SW480 (cell line): Measurements from ENCODE around the gene SLC39A11.
A peak's percentile ranks its signal among the peaks of the same experiment; 100 is the strongest.

Source experiments
- DNase-seq: peaks from one replicate; pipeline ENCODE4 v3.0.0-alpha.2; 2016; ENCODE audit warnings: low spot score

Gene SLC39A11

DNA sequence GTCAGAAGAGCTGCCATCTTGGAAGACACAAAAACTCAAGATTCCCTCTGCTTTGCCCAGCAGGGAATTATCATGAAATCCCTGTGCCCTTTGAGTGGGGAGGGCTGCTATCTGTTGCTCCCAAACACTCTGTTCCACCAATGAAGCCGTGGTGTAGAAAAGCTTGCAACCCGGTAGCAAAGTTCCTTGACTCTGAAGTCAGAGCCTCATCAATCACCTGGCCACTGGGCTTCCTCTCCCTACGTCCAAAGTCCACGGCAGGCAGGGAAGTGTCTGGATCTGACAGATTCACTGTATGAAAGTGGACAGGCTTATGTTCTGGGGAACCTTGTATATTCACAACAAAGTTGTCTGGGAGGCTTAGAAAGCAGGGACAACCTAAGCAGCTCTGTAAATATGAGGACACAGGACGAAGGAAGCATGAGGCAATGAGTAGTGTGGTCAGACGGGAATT lies 343.3 kb downstream of the SLC39A11 start:
- DNase-seq: no peak

DNA sequence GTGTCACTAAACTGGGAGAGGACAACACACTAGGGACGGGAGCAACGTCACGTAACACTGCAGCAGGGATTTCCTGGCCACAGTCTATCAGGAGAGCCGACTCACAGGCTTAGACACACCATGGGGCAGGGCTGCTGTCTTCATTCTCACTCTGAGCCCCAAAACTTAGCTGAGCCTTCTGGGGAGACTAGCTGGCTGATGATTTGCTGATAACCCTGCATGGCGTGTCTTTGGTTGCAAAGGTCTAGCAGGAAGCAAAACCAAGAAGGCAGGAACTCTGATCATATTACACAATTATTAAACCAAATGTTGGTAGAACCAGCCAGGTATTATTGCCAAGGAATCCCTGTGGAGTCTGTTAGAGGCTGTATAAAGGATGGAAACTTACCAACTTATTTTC lies 345.0 kb downstream of the SLC39A11 start:
- DNase-seq: no peak

DNA sequence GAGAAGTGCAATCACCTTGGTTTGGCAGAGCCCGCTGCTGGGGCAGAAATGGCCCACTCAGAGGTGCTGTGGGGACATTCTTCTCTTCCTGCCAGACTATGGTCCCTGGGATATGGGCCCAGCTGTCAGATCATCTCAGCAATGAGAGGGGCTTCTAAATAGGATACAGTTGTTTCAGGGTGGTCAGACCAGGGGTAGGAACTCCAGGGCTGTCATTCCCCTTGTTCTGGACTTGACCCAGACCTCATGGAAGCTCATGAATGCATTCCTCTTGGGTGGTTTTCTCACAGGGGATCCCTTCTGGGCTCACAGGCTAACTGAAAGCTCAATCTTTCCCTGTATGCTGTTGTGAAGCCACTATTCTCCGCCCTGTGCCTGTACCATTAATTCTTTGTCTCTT lies 347.2 kb downstream of the SLC39A11 start:
- no peak for DNase-seq

DNA sequence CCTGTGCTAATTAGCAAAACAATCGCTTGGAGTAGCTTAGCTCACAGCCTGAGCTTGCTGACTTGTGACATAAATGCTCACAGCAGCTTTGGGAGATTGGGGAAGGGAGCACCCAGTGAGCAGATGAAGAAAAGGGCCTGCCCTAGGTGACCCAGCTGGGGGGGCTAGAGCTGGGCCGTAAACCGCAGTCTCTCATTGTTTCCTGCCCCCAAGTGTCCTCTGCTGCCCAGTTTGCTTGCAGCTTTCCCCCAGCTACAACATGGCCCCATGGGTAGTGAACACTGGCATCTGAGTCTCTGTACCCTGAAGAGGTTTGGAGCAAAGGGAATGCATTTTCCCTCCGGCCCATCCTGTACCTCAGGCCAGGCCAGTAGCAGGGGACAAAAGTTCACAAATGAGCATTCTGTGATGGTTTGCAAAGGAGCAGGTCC lies 349.4 kb downstream of the SLC39A11 start:
- DNase-seq: no peak

DNA sequence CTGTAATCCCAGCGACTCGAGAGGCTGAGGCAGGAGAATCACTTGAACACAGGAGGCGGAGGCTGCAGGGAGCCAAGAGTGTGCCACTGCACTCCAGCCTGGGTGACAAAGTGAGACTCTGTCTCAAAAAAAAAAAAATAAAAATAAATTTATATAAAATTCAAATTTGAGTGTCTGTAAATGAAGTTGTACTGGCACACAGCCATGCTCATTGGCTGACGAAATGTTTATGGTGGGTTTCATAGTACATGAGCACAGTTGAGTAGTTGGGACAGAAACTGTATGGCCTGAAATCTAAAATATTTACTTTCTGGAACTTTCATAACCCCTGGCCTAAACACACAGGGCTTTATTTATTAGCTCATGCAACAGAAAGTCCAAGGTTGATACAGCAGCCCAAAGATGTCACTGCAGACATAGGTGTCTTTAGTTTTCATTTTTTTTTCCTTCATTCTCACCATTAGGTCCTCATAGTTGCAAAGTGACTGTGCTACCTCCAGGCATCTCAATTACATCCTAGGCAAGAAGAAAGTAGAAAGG lies 355.3 kb downstream of the SLC39A11 start:
- no peak for DNase-seq

DNA sequence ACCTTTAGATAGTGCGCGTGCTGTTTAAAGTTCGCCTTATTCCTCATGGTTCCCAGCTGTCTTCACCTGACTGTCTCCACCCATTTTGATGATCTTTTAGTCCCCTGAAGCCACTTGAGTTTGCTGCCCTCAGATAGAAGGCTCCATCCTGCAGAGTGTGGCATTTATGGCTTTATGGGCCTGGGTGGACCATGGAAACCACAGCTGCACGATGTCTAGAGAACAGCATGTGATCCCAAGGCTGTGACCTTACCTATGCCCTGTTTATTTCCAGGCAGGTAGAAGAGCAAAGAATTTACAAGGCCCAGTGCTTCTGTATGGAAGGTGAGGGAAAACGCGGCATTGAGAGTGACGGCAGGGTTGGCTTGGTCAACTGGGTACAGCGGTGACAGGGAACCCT lies 356.9 kb downstream of the SLC39A11 start:
- no peak for DNase-seq

DNA sequence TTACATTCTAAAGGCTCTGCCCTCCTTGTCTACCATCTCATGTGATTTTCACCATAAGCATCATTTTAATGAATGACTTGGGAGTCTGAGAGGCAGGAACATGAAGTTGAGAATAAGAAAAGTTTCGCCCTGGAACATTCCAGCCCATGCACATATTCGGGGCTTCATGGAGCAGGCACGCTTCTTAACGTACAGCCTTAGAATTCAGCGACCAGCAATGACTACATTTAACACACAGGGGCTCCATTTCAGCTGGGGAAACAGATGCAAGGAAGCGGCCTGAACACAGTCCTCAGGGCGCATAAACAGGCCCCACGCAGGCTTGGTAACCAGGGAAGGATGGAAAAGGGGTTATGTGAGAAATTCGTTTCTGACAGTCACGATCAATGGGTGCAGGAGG lies 357.4 kb downstream of the SLC39A11 start:
- no peak for DNase-seq

DNA sequence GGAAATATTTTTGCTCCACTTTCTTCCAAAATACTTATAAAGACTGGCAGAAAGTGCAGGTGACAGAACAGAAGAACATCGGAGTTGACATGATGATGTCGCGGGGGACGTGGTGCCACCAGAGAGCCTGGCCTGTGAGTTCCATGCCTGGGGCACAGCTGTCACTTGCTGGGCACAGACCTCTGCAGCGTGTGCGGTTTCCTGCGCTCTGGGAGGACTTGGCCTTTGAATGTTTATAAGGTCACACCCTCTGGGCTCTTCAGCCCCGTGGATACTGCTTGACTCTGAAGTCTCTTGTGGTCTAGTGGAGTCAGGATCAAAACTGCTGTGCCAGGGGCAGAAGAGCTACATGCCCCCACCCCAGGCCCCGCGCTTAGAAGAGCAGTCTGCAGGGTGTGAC lies 357.9 kb downstream of the SLC39A11 start:
- no peak for DNase-seq

DNA sequence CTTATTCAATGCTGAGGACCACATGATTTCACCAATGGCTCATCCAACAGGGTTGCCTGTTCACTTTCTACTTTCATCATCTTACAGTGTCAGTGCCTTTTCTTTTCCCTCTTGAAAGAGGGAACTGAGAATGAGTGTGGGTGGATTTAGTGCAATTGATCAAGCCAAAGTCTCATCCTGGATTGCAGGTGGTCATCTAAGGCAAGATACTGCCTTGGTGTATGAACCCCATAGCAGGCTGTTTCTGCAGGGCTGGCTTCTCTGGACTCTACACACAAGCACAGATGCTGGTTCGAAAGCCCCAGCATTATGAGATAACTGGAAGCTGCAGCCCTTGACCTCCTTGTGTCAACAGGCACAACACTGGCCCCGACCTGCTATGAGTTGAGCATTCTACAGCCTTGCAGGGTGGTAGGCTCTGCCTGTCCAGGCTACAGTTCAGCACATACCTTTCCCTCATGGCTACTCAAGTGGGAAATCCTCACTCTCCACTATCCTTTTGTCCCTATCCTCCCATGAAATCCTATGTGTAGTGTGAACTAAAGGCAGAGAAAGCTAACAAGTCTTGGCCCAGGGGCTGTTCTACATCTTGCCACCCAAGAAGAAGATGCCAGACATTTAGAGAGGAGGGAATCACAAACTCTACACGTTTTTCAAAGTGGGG lies 358.7 kb downstream of the SLC39A11 start:
- DNase-seq: no peak

DNA sequence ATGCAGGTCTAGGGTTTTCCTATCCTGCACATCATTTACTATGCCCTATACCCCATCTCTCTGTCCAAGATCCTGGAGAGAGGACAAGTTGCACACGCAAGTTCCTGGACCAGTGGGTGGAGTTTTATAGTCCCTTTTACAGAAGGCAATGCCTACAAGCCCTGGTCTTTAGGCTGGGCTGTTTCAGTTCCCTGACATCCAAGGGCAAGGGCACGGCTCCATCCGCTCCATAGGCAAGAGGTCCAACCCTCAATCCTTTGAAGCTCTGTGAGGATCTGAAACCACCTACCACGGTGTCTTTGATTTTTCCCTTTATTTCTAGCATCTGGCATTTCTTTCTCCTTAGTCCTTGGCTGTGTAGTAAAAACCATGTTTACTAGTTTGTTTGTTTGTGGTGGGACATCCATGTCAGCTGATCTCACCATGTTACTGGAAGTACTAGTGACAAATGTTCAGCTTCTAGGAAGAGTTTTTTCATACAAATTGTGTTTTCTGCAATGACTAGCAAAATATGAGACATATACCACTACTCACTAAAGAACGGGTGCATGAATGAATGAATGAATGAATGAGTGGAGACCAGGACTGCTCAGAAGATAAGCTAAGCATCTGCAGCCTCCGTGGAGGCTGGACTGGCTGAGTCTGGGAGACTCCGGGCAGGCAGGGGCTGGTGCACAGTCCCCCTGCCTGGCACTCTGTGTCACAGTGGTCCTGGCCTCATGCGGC lies 359.4 kb downstream of the SLC39A11 start:
- DNase-seq: no peak

DNA sequence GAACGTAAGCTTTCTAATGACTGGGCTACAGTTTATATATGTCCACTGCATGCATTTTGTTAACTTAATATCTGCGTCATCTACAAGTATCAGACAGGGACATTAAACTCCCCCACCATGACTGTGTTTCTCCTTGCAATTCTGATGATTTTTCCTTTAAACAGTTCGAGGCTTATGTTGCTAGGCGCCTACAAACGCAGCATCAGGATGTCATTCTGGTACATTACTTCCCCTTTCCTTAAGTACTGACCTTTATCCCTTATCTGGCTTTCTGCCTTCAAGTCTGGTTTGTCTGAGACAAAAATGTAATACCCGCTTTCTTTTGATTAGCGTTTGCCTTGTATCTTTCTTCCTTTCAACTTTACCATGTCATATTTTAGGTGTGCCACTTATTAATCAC lies 362.4 kb downstream of the SLC39A11 start:
- no peak for DNase-seq

DNA sequence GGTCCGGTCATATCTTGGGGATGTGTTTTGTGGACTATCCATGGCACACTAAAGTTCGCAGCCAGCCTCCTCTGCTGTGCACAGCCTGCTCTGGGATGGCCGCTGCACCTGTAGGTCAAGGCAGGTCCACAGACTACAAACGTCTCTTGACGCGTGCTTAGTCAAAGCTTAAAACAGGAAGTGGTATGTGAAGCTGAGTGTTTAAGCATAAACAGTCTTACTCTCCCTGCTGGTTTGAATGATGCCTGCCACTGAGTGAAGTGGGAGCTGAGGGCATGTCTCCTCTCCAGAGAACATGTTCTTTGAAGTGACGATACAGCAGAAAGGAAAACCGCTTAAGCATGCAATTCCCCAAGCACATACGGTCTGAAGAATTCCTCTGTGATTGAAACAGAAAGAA lies 365.6 kb downstream of the SLC39A11 start:
- no peak for DNase-seq

DNA sequence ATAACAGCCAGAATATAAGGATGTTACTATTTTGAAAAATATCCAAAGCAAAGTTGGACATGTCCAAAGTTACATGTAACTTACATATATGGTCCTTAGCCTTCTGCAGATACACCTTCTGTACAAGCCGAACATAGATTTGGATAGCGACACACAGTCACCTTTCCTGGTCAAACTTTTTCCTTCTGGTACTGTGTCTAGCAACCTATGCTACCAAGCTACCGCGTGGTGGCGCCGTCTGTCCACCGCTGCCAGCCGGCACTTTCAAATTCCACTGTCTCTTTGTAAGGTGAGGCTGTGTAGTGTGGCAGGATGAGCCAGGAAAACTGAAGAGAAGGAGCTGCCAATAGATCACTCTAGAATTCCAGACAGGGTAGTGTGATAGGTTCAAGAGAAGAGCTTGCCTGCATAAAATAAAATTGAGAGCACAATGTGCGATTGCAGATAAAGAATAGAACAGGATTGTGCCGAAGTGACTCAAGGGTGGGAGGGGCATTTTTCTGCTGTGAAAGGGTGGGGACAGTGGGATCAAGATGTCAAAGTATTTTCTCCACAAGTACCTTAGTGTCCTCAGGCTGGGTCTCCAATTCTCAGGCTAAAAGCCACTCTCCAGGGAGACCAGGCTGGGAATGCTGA lies 366.9 kb downstream of the SLC39A11 start:
- DNase-seq: peak; percentile 83

DNA sequence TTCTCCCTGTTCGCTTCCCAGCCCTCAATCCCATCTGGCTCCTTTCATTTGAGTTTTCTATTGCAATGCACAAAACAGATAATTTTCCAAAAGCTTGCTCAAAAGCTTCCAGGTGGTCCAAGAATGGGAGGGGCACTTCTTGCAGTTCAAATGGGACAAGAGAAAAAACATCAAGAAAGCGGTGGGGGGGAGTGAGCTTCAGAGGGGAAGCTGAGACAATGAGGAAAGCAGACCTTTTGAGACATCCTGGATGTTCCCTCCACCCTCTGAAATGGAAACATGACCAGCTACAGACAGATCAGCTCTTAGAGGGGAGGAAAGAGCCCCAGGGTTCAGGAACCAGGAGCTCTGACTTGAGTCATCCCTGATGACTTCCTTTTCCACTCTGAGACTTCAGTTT lies 368.2 kb downstream of the SLC39A11 start:
- no peak for DNase-seq

DNA sequence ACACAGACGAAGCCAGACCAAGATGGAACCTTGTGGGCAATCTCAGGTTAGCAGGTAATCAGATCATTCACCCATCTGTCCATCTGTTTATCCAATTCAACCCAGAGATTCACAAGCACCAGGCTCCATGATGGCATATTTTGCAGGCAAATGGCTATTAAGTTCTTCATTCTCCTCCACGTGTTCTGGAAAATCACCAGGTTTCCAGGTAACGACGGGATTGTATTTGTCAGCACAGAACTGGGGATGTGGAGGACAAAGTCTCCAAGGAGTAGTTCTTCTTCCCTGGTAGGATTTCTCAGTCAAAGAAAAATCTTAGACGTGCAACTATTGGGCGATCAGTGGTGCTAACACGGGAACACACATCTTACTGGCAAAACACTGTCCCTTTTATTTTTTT lies 368.8 kb downstream of the SLC39A11 start:
- no peak for DNase-seq

DNA sequence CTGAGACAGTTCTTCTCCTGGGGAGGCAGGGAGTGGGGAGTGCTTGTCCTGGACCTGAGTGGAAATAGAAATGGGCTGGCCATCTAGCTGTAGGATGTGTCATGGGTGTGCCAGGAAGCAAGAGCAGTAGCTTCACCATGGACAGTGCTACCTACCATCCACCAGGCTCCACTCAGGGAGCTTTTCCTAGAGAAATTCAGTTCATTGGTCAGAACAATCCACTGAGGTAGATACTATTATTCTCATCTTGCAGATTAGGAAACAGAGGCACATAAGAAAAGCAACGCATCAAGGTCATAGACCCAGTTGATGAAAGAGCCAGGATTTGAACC lies 372.0 kb downstream of the SLC39A11 start:
- no peak for DNase-seq

DNA sequence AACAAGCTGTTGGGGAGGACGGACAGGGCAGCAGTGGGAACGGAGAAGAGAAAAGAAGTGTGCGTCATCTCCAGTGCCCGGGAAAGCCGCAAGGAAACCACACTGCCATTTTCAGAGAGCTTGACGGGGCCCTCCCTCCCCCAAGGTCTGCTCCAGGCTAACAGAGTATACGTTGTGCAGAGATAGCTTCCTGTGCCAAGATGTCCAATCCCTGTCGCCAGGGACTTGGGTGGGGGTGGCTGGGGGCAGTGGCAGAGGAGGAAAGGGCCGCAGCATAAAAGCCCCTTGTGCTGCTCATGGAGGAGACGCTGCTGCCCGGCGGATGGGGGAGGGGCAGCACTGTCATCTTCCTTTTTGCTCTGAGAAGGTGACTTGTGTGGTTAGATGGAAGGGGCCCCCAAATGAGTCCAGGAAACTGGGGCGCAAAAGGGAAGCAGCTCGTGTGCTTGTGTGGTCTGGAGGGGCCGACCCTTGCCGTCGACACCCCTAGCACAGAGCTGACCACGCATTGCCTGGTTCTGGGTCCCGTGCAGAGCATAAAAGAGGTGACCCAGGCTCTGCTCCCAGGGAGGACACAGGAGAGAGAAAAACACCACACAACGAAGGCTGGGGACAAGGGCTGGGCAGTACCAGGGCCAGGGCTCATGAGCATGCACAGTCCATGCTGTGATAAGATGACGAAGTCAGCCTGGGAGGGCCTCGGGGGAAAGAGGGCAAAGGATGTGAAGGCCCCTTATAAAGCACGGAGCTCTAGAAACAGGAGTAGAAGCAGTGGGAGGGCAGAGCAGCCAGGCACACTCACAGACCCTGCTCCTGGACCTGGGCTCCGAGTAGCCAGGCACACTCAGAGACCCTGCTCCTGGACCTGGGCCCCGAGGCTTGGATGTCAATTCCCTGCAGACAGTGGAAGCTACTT lies 372.7 kb downstream of the SLC39A11 start:
- DNase-seq: no peak

DNA sequence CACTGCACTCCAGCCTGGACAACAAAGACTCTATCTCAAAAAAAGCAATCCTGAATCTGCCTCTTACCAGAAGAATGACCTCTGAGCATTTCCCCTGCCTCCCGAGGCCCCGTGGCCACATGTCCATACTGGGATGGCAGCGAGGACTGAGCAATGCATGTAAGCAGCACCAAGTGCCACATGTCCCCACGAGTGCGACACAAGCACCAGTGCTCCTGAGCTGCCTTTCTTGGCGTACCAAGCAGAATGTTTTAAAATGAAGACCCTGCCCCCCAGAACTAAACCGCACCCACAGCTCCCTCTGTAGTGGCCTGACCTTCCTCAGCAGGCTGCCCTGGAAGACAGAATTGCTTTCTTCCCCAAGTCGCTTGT lies 373.3 kb downstream of the SLC39A11 start:
- DNase-seq: no peak

DNA sequence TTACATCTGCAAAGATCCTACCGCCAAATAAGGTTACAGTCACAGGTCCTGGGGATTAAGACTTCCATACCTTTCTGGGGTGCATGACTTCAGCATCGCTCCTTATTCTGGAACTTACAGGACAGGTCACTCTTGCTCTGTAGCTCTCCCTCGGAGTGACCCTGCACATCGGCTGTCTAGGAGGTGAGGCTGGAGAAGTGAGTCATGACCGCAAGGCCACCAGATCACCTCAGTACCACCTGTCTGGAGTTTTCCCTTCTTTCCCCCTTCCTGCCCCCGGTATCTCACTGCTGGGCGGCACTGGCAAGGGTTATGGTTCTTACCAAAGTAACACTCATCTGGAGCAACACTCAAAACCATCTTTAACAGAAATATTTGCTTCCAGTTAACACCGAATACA lies 374.8 kb downstream of the SLC39A11 start:
- DNase-seq: no peak

DNA sequence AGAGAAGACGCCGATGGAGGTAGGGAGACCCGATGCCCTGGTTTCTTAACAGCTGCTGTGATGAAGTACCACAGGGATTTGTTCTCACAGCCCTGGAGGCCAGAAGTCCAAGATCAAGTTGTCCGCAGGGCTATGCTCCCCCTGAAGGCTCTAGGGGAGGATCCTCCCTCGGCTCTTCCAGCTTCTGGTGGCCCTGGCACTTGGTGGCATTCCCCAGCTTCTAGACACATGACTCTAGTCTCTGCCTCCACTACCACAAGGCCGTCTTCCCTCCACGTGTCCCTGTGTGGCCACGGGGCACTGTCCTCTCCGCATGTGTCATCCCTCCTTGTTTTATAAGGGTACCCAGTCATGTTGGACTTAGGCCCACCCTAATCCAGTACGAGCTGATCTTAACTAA lies 375.2 kb downstream of the SLC39A11 start:
- DNase-seq: no peak

DNA sequence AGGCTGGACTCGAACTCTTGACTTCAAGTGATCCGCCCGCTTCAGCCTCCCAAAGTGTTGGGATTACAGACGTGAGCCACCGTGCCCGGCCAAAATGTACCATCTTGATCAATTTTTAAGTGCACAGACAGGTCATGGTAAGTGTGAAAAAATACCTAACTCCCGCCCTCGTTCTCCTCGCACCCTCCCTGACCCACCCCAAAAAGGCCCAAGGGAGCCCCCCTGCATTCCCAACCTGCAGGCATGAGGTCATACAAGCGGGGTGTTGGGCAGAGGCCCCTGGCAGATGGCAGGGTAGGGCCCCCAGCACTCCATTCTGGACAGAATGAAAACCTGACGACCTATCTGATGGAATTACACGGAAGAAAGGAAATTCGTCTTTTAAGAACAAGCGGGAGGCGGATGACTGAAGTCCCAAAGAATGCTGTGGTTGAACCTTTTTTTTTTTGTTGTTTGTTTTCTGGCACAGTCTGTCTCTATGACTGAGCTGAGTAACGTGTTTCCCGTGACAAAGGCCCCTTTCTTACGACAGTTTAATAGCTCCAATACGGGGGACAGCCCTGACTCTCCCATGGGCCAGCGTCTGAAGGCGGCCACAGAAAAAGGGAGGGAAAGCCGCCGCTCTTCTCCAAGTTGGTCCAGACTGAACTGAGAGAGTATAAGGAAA lies 376.4 kb downstream of the SLC39A11 start:
- peak; percentile 97 for DNase-seq
